NCI-H1436 treated with DMSO at 0.1 percent for 48 hours (cell line): Measurements from ENCODE around the gene RFX1.
A peak's percentile ranks its signal among the peaks of the same experiment; 100 is the strongest.

ENCODE experiments used
- DNase-seq: peaks from one replicate; lab custom pipeline; 2025; lab: John Stamatoyannopoulos, UW

Gene RFX1

DNA sequence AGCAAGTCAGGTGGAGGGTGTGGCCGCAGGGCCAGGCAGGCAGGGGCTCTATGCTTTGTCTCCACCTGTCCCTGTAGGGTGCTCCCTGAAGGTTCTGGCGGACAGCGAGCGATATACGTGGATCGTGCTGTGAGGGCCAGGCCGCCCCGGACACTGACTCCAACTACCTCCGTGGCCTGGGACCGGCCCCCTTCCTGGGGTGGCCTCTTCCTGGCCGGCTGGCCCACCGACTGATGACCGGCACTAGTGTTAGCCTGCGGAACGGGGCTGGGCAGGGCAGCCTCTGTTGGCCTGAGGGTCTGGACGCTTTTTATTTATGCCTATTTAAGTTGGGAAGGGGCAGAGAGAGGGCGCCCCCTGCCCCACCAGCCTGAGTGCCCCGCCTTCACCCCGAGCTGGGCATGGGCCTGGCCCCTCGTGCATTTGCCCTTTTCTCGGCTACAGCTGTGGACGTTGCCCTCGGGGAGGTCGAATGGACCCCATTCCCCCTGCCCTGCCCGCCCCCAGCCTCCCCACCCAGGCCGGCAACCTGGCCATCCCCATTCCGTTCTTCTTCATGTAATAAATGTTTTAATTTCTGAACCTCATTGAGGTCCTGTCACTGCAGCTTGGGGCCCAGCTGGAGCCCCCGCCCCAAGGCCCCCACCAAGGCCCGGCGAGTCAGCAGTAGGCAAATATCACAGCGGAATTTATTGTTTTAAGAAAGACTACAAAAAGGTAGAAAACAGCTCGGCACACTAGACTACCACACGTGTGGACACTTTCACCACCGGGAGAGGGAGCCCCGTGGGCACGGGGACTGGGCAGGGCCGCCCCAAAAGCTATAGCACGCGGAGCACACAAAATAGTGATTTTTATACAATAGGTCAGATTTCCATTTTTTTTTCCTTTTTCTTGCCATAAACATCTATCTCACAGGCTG lies 45.0 kb downstream of the RFX1 start:
- DNase-seq: no peak

DNA sequence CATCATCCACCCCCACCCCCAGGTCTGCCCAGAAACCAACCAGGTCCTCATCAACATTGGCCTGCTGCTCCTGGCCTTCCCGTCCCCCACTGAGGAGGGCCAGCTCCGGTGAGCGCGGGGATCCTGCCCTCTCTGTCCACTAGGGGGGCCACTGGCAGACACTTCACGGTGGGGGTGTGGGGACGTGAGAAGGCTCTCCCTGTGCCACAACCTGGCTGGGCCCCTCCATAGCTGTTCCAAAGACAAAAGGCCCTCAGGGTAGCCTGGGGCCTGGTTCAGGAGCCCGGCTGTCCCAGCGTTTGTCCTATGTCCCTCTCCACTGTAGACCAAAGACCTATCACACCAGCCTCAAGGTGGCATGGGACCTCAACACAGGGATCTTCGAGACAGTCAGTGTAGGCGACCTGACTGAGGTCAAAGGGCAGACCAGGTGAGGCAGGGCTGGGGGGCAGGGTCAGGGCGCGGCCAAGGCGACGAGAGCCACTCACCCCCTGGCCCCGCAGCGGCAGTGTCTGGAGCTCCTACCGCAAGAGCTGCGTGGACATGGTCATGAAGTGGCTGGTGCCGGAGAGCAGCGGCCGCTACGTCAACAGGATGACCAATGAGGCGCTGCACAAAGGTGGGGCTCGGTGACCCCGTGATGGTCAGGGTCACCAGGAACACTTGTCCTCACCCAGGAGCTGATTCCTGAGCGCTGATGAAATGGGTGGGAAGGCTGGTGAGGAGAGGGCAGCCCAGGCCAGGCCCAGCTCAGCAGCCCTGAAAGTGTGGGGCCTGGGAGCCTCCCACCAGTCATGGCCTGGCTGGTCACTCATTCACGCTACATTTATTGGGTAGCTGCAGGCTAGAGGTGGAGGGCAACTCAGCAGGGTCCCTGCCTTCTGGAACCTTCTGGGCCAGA lies 45.9 kb downstream of the RFX1 start:
- DNase-seq: no peak

DNA sequence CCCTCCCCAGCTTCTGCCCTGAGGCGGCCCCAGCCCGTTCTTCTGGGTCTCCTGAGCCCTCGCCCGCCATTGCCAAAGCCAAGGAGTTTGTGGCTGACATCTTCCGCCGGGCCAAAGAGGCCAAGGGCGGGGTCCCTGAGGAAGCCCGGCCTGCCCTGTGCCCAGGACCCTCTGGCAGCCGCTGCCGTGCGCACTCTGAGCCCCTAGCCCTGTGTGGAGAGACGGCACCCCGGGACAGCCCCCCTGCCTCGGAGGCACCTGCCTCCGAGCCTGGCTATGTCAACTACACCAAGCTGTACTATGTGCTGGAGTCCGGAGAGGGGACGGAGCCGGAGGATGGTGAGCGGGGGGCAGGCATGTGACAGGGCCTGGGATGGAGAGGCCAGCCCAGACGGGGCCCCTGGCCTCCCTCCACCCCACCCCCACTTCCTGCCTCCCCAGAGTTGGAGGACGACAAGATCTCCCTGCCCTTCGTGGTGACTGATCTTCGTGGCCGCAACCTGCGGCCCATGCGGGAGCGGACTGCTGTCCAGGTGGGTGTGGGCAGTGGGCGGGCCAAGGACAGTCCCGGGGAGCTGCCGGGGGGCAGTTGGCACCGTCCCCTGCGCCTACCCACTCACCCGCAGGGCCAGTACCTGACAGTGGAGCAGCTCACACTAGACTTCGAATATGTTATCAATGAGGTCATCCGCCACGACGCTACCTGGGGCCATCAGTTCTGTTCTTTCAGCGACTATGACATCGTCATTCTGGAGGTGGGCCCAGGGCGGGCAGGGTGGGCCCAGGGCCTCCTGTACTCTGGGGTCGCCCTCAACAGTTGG lies 46.8 kb downstream of the RFX1 start:
- DNase-seq: no peak

DNA sequence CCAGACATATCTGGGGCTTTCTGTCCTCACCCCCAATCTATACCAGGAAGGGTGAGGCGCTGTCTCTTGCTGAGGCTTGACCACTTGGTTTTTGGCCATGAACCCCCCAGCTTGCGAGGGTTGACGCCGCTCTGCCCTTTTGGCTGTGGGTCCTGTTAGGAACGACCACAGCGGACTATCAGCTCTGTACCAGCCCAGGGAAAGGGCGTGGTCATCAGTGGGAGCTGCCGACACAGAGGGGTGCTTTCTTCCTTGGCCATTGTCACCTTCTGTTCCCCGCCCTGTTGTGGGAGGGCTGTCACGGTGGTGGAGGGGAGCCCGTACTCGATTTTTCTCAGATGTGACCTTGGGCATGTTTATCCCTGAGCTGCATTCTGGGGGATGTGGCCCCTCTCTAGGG lies 48.1 kb downstream of the RFX1 start:
- no peak for DNase-seq

DNA sequence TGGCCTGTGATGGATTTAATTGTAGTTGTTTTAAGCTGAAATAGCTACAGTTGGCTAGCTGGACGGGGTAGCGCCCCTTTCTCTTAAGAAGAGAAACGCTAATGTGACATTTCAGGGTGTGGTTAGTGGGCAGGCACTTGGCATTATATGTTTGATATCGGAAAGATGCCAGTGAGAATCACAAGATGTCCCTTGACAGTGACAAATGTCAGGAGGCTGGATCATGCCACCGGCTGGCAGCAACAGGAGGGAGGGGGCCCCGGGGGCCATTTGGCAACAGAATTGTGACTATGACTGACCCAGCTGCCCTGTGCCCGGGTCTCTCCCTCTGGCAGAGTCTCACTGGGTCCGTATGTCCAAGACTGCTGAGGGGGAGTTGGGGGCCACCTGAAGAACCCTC lies 49.1 kb downstream of the RFX1 start:
- DNase-seq: no peak

DNA sequence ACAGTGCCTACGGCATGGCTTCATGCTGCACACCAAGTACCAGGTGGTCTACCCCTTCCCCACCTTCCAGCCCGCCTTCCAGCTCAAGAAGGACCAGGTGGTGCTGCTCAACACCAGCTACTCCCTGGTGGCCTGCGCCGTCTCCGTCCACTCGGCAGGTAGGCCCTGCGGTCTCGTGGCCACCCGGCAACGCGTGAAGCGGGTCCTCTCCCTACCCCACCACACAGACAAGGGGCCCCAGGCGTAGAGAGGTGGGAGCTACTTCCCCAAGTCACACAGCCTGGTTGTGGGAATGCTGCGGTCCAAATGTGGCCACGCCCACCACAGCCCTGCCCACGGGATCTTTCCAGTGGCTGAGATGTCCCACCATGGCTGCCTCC lies 49.8 kb downstream of the RFX1 start:
- no peak for DNase-seq

DNA sequence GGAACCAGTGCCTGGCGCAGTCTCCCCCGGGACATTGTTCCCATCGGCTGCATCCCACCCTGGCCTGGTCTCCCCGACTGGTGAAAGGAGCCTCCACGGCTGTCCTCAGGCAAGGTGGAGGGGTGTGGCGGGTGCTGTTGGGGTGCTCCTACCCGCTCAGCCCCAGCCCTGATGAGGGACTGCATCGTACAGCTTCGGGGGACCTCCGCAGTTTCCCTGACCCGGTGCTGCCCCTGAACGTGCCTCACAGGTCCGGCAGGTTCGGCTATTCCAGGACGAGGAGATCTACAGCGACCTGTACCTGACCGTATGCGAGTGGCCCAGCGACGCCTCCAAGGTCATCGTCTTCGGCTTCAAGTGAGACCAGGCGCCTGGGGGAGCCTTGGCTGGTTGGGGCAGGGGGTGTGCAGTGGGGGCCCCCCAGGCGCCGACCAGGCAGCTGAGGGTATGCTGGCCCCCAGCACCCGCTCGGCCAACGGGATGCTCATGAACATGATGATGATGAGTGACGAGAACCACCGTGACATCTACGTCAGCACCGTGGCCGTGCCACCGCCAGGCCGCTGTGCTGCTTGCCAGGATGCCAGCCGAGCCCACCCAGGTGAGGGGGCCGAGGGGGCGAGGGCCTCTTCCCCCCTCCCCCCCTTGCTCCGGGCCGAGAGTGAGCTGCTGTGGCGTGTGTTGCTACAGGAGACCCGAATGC lies 50.3 kb downstream of the RFX1 start:
- no peak for DNase-seq

DNA sequence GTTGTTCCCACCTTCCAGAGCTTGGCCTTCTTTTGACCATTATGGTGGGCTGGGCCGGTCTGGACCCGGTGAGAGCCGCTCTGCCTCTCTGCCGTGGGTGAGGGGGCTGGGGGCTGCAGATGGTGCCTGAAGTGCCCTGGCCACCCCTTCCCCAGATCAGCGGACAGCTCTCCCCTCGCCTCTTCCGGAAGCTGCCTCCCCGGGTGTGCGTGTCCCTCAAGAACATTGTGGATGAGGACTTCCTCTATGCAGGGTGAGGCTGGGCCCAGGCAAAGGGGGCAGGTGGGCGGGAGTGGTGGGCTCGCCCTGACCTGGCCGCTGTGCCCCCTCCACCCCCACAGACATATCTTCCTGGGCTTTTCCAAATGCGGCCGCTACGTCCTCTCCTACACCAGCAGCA lies 51.9 kb downstream of the RFX1 start:
- no peak for DNase-seq

DNA sequence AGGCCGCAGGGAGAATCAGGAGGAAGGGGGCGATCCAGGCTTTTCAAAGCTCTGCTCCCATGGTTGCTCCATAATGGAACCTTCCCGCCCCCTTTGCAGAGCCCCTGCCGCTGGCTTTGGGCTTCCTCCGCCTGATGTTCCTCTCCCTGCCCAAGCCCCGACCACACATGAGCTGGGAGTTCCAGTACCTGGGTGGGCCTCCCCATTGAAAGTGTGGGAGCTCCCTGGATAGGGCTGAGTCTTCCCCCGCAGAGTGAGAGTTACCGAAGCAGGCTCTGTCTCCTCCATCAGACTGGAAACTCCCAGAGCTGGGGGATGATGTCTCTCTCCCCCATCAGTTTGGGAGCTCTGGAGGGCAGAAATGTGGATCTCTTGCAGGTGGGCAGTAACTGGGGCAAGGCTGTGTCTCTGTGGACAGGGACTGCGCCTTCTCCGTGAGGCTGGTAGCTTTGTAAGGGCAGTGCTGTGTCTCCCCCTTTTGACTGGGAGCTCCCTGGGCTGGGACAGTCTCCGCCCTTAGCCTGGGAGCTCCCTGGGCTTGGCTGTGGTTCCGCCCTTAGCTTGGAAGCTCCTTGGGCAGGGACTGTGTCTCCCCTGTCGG lies 53.1 kb downstream of the RFX1 start:
- no peak for DNase-seq

DNA sequence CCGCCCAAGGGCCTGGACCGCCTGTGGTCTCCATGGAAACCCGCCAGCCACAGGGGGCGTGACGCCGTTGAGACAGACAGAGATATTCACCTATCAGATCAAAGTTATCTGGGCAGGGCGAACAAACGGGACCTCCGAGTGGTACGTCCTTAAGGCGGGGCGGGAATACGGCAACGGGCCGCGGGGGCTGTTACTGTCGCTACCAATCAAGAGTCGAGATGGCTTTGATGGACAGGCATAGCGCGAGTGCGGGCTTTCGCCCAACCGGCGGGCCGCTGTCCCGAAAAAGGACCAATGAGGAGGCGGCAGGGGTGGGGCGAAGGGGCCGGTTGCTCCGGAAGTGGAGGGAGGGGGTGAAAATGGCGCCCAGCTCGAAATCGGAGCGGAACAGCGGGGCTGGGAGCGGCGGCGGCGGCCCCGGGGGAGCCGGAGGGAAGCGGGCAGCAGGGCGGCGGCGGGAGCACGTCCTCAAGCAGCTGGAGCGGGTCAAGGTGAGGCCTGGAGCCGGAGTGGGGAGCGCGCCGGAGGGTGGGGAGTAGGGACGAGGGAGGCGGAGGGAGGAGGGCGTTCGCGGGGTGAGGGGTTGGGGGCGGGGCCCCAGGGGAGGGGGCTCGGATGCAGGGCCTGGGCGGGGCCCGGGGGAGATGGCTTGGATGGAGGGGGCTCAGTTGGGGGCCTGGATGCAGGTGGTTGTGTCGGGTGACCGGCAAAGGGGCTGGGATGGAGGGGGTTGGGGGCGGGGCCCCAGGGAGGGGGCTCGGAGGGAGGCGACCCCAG lies 53.8 kb downstream of the RFX1 start, which contains the start of gene DCAF15:
Gene DCAF15 (plus strand): TSS at position 356 of the 777 bp plus-strand sequence. CDS start 4 bp downstream, at position 360.
- DNase-seq: peak; percentile 98

DNA sequence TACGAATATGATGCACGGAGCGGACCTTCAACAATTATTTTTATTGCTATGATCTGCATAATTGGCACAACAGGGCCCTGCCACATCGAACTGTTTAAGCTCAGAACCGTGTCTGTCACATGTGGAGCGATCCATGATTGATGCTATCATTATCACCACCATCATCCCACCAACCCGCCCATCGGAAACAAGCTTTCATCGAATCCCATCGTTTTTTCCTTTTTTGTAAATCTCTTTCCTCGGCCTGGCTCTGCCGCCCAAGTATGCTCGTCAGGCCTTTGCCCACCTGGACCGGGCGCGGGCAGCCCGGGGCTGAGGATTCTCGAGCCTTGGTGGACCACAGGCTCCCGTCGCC lies 54.3 kb downstream of the RFX1 start:
- no peak for DNase-seq

DNA sequence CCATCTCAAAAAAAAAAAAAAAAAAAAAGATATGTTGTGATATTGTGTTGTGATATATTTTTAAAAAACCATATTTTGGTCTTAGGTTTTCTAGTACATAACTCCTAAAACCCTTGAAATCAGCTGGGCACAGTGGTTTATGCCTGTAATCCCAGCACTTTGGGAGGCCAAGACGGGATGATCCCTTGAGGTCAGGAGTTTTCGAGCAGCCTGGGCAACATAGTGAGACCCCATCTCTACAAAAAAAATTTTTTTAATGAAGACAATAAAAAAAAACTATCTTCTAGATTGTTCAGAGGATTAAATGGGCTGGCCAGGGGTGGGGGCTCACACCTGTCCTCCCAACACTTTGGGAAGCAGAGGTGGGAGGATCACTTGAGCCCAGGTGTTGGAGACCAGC lies 55.1 kb downstream of the RFX1 start:
- no peak for DNase-seq

DNA sequence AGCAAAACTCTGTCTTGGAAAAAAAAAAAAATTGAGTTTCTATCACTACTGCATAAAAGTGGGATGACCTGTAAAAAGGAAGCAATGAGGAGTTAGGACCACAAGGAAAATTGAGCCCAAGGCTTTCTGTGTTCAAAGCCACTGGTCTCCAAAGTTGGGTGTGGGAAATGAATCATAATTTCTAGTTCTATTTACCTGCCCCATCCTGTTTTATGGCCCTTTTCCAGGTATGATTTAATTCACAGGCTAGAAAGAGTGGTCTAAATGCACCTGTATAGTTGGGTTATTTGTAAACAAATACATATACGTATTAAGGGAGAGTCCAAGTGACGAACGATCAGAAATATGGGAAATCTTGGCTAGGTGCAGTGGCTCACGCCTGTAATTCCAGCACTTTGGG lies 59.7 kb downstream of the RFX1 start:
- no peak for DNase-seq

DNA sequence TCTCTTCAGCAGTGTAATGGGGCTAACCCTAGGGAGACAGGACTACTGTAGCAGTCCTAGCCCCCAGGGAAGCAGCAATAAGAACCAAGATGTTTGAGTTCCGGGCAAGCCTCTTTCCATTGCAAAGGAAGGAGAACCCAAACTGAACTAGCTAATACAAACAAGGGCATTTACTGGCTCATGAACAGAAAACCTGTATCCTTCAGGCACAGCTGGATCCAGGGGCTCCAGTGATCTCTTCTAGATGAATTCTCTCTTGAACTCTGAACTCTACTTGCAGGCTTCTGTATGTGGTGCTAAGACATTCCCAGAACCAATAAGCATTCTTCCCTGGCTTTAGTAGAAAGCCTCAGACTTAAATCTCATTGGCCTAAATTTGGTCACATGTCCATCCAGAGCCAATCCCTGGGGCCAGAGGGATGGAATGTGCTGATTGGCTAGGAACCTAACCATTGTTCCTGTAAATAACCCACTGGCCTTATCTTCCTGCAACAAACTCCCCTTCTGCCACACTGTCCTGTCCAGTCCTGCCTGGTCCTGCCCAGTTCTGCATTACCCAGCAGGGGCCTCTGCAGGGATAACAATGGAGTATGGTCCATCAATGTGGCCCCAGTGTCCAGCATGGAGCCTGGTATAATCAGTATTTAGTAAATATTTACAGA lies 64.0 kb downstream of the RFX1 start:
- no peak for DNase-seq

DNA sequence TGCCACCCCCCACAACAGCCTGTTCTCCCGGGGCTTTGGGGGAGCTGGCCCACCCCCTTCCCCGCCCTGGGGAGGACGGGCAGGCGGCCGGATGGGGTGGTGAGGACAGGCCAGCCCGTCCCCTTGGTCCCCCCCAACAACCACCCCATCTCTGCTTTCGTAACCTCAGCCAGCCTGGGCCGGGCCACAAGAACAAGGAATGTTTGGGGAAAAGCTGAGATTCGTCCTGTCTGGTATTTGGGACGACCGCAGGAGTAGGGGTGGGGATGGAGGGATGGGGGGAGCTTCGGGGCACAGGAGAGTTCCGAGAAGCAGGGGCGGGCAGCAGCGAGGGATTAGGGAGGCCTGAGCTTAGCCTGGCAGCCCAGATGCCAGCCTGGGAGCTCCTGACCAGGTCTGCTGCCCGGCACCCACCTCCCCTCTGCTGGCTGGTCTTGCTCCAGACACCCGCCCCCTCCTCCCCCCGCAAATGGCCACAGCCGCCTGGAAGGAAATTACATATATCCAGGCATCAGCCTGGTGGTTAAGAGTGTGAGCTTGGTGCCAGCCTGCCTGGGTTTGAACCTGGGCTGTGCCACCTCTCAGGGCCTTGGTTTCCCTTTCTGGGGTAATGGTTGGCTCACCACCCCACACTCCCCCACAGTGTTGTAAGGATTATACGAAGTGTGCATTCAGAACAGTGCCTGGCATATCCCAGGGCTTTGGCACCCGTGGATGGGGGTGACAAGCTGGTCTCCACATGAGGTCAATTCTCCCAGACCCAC lies 67.6 kb downstream of the RFX1 start, which contains the start of gene PODNL1:
Gene PODNL1 (minus strand): TSS at position 117 of the 764 bp plus-strand sequence. CDS start 236 bp downstream, outside the sequence.
- DNase-seq: no peak

DNA sequence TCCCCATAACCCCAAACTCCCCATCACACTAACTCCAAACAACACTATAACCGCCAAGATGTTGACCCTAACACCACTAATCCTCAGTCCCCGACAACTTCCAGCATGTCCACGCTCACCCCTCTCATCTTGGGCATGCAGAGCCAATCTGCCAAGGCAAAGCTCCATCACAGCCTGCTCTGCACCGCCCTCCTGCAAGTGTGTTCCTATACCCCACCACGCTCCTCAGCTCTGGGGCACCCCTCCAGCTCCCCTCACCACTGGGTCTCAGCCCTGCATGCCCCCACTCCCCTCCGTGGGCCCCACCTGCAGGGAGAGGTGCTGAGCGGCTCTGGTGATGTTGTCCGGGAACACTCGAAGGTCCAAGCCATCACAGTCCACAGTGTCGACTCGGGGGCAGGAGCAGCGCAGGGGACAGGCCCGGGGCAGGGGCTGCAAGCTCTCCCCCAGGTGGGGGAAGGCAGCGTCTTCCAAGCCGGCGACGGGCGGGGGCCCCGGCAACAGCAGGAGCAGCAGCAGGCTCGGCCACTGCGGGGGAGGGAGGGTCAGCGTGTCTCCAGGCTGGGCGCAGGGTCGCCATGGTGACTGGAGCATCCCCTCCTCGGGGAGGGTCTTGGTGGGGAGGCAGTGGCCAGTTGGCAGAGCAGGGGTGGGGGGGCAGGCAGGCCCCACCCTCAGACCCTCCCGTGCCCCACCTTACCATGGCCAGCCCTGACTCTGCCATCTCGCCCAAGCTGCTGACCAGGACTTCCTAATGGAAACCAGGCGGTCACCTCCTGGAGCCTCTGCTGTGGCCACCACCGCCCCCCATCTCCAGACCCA lies 68.4 kb downstream of the RFX1 start:
- no peak for DNase-seq

DNA sequence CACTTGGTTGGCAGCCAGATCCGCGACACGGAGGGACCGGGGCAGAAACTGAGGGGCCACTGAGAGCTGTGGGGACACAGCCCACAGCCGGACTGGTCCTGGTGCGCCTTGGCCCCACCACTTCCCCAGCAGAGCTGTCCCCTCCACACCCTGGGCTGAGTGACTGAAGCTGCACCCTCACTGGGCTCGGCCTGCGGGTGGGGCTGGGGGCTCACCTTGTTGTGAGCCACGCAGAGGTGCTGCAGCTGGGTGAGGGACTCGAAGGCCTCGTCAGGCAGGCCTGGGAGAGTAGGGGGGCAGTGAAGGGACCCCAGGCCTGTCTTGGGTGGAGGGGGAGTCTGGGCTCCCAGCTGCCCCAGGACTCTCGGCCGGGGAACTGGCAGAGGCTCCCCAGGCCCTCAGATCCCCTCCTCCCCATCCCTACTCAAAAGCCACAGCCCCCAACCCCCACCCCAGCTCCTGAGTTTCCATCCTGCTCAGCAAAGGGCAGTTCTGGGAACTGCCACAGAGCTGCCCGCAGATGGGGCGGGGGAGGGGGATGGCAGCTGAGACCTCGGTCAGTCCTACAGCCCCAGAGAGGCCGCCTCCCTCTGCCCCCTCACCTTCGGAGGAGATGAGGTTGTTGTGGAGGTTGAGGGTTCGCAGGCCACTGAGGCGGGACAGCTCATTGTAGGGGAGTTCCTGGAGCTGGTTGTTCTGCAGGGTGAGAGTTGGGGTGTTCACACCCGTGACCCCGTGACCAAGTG lies 70.2 kb downstream of the RFX1 start:
- DNase-seq: no peak
